HFF-Myc (cell line): ENCODE measurements around the gene PA2G4.
A peak's percentile ranks its signal among the peaks of the same experiment; 100 is the strongest.

Experiments
- DNase-seq: peaks from one replicate; pipeline ENCODE4 v3.0.0-alpha.2; 2011; ENCODE audit warnings: low read depth; ENCODE audit errors: extremely low read depth
- H3K4me3 ChIP-seq: replicated peaks from 2 replicates; pipeline ENCODE4 v1.5.1; 2011; ENCODE audit warnings: low read depth, mild to moderate bottlenecking, control low read depth, low read length
- TF ChIP-seq, protein P1 (sequence below): IDR thresholded peaks from 2 replicates; pipeline ENCODE4 v1.5.1; 2012; ENCODE audit warnings: mild to moderate bottlenecking, low read depth, low read length, control low read depth; ENCODE audit errors: missing control alignments

The PA2G4 gene

DNA sequence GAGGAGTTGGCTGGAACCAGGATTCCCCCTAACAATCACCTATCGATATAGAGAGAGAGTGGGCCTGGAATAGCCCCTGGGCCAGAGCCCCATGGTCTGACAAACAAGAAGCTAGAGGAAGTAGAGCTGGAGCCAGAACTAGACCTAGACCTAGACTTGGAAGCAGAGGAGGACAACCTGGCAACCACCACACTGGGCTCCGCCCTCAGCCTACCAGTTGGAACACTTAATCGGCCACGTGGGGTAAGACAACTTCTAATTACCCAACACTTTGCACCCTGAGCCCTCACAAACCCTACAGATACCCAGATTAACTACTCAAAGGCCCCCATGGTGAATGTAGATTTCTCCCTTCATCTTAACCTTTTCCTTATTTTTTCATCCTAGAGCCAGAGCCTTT is 4.6 kb upstream of the PA2G4 start:
- DNase-seq, result no peak
- TF ChIP-seq, protein P1, sequence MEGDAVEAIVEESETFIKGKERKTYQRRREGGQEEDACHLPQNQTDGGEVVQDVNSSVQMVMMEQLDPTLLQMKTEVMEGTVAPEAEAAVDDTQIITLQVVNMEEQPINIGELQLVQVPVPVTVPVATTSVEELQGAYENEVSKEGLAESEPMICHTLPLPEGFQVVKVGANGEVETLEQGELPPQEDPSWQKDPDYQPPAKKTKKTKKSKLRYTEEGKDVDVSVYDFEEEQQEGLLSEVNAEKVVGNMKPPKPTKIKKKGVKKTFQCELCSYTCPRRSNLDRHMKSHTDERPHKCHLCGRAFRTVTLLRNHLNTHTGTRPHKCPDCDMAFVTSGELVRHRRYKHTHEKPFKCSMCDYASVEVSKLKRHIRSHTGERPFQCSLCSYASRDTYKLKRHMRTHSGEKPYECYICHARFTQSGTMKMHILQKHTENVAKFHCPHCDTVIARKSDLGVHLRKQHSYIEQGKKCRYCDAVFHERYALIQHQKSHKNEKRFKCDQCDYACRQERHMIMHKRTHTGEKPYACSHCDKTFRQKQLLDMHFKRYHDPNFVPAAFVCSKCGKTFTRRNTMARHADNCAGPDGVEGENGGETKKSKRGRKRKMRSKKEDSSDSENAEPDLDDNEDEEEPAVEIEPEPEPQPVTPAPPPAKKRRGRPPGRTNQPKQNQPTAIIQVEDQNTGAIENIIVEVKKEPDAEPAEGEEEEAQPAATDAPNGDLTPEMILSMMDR, result no peak
- H3K4me3 ChIP-seq, result no peak overlapping the region

DNA sequence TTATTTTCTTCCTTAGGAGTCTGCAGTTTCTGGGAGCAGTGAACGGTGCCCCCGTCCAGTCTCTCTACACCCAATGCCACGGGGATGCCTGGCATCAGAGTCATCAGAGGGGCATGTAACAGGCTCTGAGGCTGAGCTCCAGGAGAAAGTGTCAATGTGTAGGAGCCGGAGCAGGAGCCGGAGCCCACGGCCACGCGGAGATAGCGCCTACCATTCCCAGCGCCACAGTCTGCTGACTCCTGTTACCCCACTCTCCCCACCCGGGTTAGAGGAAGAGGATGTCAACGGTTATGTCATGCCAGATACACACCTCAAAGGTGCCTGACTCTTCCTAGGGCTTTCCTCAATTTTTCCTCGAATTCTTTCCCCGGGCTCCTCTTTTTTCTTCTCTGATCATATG is 3.3 kb upstream of the PA2G4 start:
- TF ChIP-seq, protein P1, result no peak
- no peak for DNase-seq
- no peak overlapping the region for H3K4me3 ChIP-seq

DNA sequence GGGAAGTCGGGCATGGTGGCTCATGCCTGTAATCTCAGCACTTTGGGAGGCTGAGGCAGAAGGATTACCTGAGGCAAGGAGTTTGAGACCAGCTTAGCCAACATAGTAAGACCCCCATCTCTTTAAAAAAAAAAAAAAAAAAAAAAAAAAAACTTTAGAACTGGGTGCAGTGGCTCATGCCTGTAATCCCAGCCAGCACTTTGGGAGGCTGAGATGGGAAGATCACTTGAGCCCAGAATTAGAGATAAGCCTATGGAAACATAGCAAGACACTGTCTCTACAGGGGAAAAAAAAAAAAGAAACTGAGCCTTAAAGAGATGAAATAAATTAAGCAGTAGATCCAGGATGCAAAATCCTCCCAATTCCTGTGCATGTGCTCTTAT is 1.7 kb upstream of the PA2G4 start:
- TF ChIP-seq, protein P1, result no peak
- DNase-seq, result no peak
- no peak overlapping the region for H3K4me3 ChIP-seq

DNA sequence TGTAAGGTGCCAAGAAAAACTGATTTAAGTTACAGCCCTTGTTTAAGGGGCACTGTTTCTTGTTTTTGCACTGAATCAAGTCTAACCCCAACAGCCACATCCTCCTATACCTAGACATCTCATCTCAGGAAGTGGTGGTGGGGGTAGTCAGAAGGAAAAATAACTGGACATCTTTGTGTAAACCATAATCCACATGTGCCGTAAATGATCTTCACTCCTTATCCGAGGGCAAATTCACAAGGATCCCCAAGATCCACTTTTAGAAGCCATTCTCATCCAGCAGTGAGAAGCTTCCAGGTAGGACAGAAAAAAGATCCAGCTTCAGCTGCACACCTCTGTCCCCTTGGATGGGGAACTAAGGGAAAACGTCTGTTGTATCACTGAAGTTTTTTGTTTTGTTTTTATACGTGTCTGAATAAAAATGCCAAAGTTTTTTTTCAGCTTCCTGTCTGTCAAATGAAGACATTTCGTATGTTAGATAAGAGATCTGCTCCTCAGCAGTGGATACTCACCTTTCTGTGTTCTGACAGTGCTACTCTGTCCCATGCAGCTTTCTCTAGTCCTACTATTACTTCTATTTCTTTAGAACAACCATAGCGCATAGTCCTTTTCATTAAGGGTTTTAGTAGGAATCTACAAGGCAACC is 1.2 kb upstream of the PA2G4 start:
- H3K4me3 ChIP-seq, result peak overlapping the region; percentile 91
- DNase-seq, result no peak
- TF ChIP-seq, protein P1, result no peak

DNA sequence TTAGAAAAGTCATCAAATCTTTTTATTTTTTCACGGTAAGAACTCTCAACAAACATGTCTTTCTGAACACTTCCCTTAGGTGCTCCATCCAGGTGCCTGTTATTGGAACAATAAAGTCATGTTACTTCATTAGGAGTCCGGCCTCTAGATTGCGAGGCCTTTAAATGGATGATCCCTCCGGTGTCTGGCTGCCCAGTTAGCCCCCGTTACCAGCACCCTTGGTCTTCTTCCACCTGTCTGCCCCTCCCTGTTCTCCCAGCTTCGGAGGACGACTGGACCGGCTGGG is 593 bp upstream of the PA2G4 start:
- no peak for DNase-seq
- TF ChIP-seq, protein P1, result no peak
- H3K4me3 ChIP-seq, result peak overlapping the region; percentile 91

DNA sequence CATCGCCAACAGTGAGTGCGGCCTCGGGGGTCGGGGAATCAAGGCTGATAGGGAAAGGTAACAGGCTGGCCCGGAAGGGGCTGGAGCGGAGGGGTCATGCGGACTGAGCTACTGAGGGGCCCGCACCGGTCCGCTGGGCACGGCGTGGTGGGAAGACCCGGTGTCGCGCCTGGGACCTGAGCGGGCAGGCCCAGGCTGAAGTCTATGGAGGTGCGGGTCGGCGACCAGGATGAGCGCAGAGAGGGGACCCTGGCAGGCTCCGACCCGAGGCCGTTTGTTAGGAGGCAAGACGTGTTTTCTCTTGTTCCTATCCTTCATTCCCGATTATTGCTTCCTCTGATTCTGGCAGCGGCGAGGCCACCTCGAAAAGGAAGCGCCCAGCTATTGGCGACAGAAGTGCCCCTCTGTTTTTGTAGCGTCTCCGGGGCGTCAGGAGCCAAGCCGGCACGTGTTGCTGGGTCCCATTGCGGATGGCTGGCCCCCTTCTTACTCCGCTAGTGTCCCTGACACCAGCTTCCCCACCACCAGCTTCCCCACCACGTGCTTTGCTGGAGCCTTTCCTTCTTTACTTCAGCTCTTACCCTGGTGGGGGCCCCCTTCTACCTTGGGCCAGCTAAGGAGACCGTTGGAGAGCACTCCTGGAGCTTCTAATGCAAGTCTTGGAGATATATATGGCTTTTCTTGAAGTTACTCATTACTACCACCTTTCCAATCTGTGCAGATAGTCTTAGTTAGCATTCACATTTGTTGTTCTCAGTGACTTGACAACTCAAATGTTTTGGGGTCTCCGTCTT is 653 bp downstream of the PA2G4 start:
- peak overlapping the region; percentile 91 for H3K4me3 ChIP-seq
- TF ChIP-seq, protein P1, result no peak
- no peak for DNase-seq

DNA sequence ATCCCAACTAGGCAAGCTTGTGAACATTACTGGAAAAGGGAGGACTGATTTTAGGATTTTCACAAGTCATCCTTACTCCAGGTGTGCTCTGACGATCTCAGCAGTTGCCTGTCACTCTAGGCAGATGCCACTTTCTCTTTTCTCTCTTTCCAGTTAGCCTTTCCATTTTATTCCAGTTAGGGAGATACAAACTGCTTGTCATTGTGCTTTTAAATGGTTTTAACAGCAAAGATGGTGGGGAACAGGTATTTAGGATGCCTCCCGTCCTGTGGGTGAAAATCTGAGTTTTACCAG is 1.2 kb downstream of the PA2G4 start:
- peak overlapping the region; percentile 91 for H3K4me3 ChIP-seq
- no peak for DNase-seq
- TF ChIP-seq, protein P1, result no peak
